Endothelial cell of umbilical vein (primary cell): ENCODE results near the gene TROAP. TPM values are rescaled to one million over a fixed set of nuclear protein-coding genes. Genes with fewer than 3 reads are reported as not detected.

Source experiments
- BruUV-seq: library from RNA; stranded (reverse); fragments of 400-500 nt; replicated peaks from 2 replicates; lab custom pipeline; 2021; lab: Mats Ljungman, UMichigan
- CTCF ChIA-PET: fragments of 300-600, 350-600 bp; sonication (Branson Sonifier 250); formaldehyde crosslinking; loops from one replicate; lab custom pipeline; 2021; ENCODE audit warnings: antibody characterized with exemption, inconsistent platforms; lab: Charles Lee
- POLR2A ChIA-PET: fragments of 300-600, 350-600 bp; sonication (Branson Sonifier 250); formaldehyde crosslinking; loops from one replicate; lab custom pipeline; 2021; ENCODE audit warnings: antibody characterized with exemption, inconsistent platforms; lab: Charles Lee
- DNase-seq: peaks from one replicate; pipeline ENCODE4 v3.0.0-alpha.2; 2011; ENCODE audit warnings: low read depth, low spot score
- FAIRE-seq: peaks from 2 replicates; lab custom pipeline; 2011; peaks lifted over from hg19 to GRCh38; lab: Jason Lieb, UNC
- H2AFZ ChIP-seq: 2 replicates; pipeline ENCODE4 v1.6.0; 2012; ENCODE audit warnings: low read depth, low read length, control low read depth, inconsistent platforms
- H3K27ac ChIP-seq: 2 replicates; pipeline ENCODE4 v1.5.1; 2011; ENCODE audit warnings: low read depth, mild to moderate bottlenecking, control low read depth, low read length, moderate library complexity; ENCODE audit not compliant: insufficient read depth
- H3K27me3 ChIP-seq, 2 experiments: 2 replicates each; pipeline versions ENCODE4 v1.6.0 to v1.6.1; 2011; ENCODE audit warnings: low read length in 2 of 2, mixed read lengths in 1 of 2; ENCODE audit not compliant: control insufficient read depth in 2 of 2, insufficient read depth in 2 of 2
- H3K36me3 ChIP-seq, 2 experiments: 2 replicates in 1 of 2; 3 replicates in 1 of 2; pipeline ENCODE4 v1.5.1; 2011; ENCODE audit warnings: low read length in 2 of 2, mild to moderate bottlenecking in 1 of 2, moderate library complexity in 1 of 2; ENCODE audit not compliant: control insufficient read depth in 2 of 2, insufficient read depth in 2 of 2; ENCODE audit errors: extremely low read depth in 1 of 2
- H3K4me1 ChIP-seq: 3 replicates; pipeline ENCODE4 v1.5.1; 2011; ENCODE audit warnings: mild to moderate bottlenecking, low read length; ENCODE audit not compliant: control insufficient read depth, insufficient read depth; ENCODE audit errors: extremely low read depth
- H3K4me2 ChIP-seq: 2 replicates; pipeline ENCODE4 v1.6.1; 2011; ENCODE audit warnings: low read length, control low read depth, mixed read lengths; ENCODE audit not compliant: insufficient read depth
- H3K4me3 ChIP-seq, 3 experiments: fragments of 200-600 bp in 1 of 3; sonication (generic), shearing (Covaris generic) in 1 of 3; replicated peaks in 1 of 3; 2 replicates each; pipeline ENCODE4 v1.5.1; 2011 to 2016; ENCODE audit warnings: control low read depth in 3 of 3, low read length in 3 of 3, mild to moderate bottlenecking in 2 of 3, inconsistent platforms in 1 of 3, low read depth in 1 of 3, moderate library complexity in 1 of 3; ENCODE audit not compliant: insufficient read depth in 1 of 3
- H3K79me2 ChIP-seq: 2 replicates; pipeline ENCODE4 v1.6.0; 2012; ENCODE audit warnings: low read length, inconsistent platforms; ENCODE audit not compliant: control insufficient read depth, insufficient read depth
- H3K9ac ChIP-seq: replicated peaks from 2 replicates; pipeline ENCODE3; 2011; ENCODE audit warnings: low read length, control low read depth; ENCODE audit not compliant: insufficient read depth; ENCODE audit errors: extremely low read depth
- H3K9me1 ChIP-seq: replicated peaks from 3 replicates; pipeline ENCODE4 v1.6.0; 2011; ENCODE audit warnings: mild to moderate bottlenecking, low read length; ENCODE audit not compliant: control insufficient read depth, insufficient read depth; ENCODE audit errors: extremely low read depth
- H3K9me3 ChIP-seq: replicated peaks from 2 replicates; pipeline ENCODE4 v1.5.1; 2012; ENCODE audit warnings: low read length, inconsistent platforms; ENCODE audit not compliant: control insufficient read depth, insufficient read depth
- H4K20me1 ChIP-seq: replicated peaks from 2 replicates; pipeline ENCODE3; 2011; ENCODE audit warnings: mild to moderate bottlenecking, low read length; ENCODE audit not compliant: control insufficient read depth, insufficient read depth; ENCODE audit errors: extremely low read depth
- EZH2 ChIP-seq: IDR thresholded peaks from 2 replicates; pipeline ENCODE4 v1.6.1; 2012; ENCODE audit warnings: borderline replicate concordance, low read depth, mild to moderate bottlenecking, moderate library complexity, low read length, inconsistent platforms; ENCODE audit not compliant: severe bottlenecking
- FOS ChIP-seq: IDR thresholded peaks from 2 replicates; pipeline ENCODE4 v1.6.1; 2011; ENCODE audit warnings: mild to moderate bottlenecking, low read length, moderate library complexity, borderline replicate concordance; ENCODE audit not compliant: insufficient read depth
- GATA2 ChIP-seq: IDR thresholded peaks from 2 replicates; pipeline ENCODE4 v1.7.0; 2011; ENCODE audit warnings: low read depth, mild to moderate bottlenecking, moderate library complexity, mixed read lengths, low read length; ENCODE audit not compliant: insufficient read length, insufficient read depth
- JUN ChIP-seq: IDR thresholded peaks from 2 replicates; pipeline ENCODE4 v1.6.1; 2011; ENCODE audit warnings: borderline replicate concordance, low read depth; ENCODE audit not compliant: insufficient read length, insufficient read depth
- MAX ChIP-seq: IDR thresholded peaks from 2 replicates; pipeline ENCODE4 v1.6.1; 2011; ENCODE audit not compliant: insufficient read depth, insufficient read length
- MYC ChIP-seq: IDR thresholded peaks from one replicate; pipeline ENCODE4 v1.6.1; 2011; ENCODE audit warnings: mild to moderate bottlenecking, low read depth, low read length
- POLR2A ChIP-seq: IDR thresholded peaks from 2 replicates; pipeline ENCODE4 v1.6.1; 2012; ENCODE audit warnings: low read depth, mild to moderate bottlenecking, control low read depth, low read length
- POLR2AphosphoS5 ChIP-seq: IDR thresholded peaks from 2 replicates; pipeline ENCODE4 v1.6.1; 2012; ENCODE audit warnings: low read depth, mild to moderate bottlenecking, control low read depth, low read length, moderate library complexity; ENCODE audit not compliant: insufficient read depth
- dilution Hi-C: fragments of 300-500 bp; cut with MboI; formaldehyde crosslinking; loops from one replicate; pipeline ENCODE4 v1.15.0; 2019; ENCODE audit warnings: low sequenced_read_pairs; ENCODE audit not compliant: extremely low pct_ligation_motif_present
- intact Hi-C: fragments of 100-400 bp; cut with micrococcal nuclease; formaldehyde crosslinking; loops from one replicate; pipeline ENCODE4 v1.10.0; 2022
- polyA plus RNA-seq, 4 experiments: library from polyadenylated mRNA; depleted of rRNA in 3 of 4; stranded (reverse) in 3 of 4; unstranded in 1 of 4; fragments of >200 nt; gene quantifications; 2 replicates each; pipeline versions ENCODE4 v1.2.1 to v1.2.3, GENCODE V29; 2011 to 2012; ENCODE audit warnings: missing spikeins in 1 of 4
- total RNA-seq: library from RNA; stranded (reverse); gene quantifications from 2 replicates; pipeline ENCODE4 v1.2.3, GENCODE V29; 2021
- TF ChIP-seq, protein P1 (sequence below), 2 donors: IDR thresholded peaks; 1 replicate in 1 of 2; 2 replicates in 1 of 2; pipeline ENCODE4 v1.5.1; 2011; ENCODE audit warnings: low read length in 2 of 2, mild to moderate bottlenecking in 2 of 2, moderate library complexity in 2 of 2, control low read depth in 1 of 2, inconsistent platforms in 1 of 2, low read depth in 1 of 2; ENCODE audit not compliant: insufficient read depth in 1 of 2; ENCODE audit errors: extremely low read depth in 1 of 2

TROAP gene
- total and polyA plus RNA-seq, 2 donors (not counting 3 experiments of a cell fraction or from before 2014, with no cell fraction given) = 31.7 to 68.6 TPM

DNA sequence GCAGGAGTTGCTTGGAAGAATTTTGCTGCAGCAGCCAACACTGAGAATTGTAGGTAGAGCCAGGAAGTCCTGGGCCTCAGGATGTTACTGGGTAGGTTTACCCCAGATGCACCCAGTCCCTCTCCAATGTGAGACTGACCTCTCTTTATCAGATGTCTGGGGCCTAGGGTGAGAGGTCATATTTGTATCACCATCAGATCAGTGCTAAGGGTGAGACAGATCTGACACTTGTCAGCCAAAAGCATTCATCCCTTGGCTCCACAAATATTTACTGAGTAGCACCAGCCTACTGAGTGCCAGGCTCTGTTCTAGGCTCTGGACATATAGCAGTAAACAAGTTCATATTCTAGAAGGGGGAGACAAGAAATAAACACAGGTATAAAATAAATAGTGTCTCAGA, 4.3 kb downstream of the TROAP start:
- H3K9me3 ChIP-seq = no peaks in the 10 kb centered on the region
- H3K9me1 ChIP-seq = no peaks in the 10 kb centered on the region
- FAIRE-seq (no peak), DNase-seq (no peak)
- H3K4me2 ChIP-seq = no peak overlapping the region
- peaks cover 8% of the 10 kb centered on the region for H3K4me1 ChIP-seq
- CTCF ChIA-PET = no interaction called here
- no peaks in the 10 kb centered on the region for H4K20me1 ChIP-seq
- POLR2A ChIA-PET = no interaction called here
- dilution Hi-C loops = no loop called here
- peaks cover 4 to 6% of the 10 kb centered on the region in 2 experiments for H3K36me3 ChIP-seq
- H3K27ac ChIP-seq = no peak overlapping the region
- peaks cover 11% of the 10 kb centered on the region for H3K79me2 ChIP-seq
- no peak for TF ChIP-seq MYC
- TF ChIP-seq, protein P1, sequence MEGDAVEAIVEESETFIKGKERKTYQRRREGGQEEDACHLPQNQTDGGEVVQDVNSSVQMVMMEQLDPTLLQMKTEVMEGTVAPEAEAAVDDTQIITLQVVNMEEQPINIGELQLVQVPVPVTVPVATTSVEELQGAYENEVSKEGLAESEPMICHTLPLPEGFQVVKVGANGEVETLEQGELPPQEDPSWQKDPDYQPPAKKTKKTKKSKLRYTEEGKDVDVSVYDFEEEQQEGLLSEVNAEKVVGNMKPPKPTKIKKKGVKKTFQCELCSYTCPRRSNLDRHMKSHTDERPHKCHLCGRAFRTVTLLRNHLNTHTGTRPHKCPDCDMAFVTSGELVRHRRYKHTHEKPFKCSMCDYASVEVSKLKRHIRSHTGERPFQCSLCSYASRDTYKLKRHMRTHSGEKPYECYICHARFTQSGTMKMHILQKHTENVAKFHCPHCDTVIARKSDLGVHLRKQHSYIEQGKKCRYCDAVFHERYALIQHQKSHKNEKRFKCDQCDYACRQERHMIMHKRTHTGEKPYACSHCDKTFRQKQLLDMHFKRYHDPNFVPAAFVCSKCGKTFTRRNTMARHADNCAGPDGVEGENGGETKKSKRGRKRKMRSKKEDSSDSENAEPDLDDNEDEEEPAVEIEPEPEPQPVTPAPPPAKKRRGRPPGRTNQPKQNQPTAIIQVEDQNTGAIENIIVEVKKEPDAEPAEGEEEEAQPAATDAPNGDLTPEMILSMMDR (IDR thresholded peaks at IDR 0.05; ENCODE audit: extremely low read depth in 1 of 2, insufficient read depth in 1 of 2, low read depth in 1 of 2, low read length in 2 of 2) = no peak
- TF ChIP-seq EZH2 = no peak
- no peak for TF ChIP-seq GATA2
- TF ChIP-seq POLR2A = no peak
- no peak for TF ChIP-seq FOS
- no peak for TF ChIP-seq JUN
- no peak for TF ChIP-seq MAX
- TF ChIP-seq POLR2AphosphoS5 = no peak
- H3K27me3 ChIP-seq = no peaks in the 10 kb centered on the region
- no TSS peak for BruUV-seq
- no peak overlapping the region for H3K9ac ChIP-seq
- no peak overlapping the region for H3K4me3 ChIP-seq
- intact Hi-C loops = no loop called here
- H2AFZ ChIP-seq = no peak overlapping the region
